Ishikawa (cell line): ENCODE measurements around the gene GALNT11.

Experiments
- CEBPB ChIP-seq: IDR thresholded peaks from 2 replicates; pipeline ENCODE4 v1.6.1; 2012
- CREB1 ChIP-seq: IDR thresholded peaks from 2 replicates; pipeline ENCODE4 v1.6.1; 2012; ENCODE audit warnings: low read depth
- EGR1 ChIP-seq: IDR thresholded peaks from 2 replicates; pipeline ENCODE4 v1.6.1; 2012
- EP300 ChIP-seq: IDR thresholded peaks from 2 replicates; pipeline ENCODE4 v1.6.1; 2012; ENCODE audit warnings: borderline replicate concordance
- FOXM1 ChIP-seq: IDR thresholded peaks from 2 replicates; pipeline ENCODE4 v1.6.1; 2012; ENCODE audit warnings: low read depth, borderline replicate concordance
- NFIC ChIP-seq: IDR thresholded peaks from 2 replicates; pipeline ENCODE4 v1.6.1; 2012
- RAD21 ChIP-seq: IDR thresholded peaks from 2 replicates; pipeline ENCODE4 v1.6.1; 2012; ENCODE audit warnings: low read depth
- REST ChIP-seq: IDR thresholded peaks from 2 replicates; pipeline ENCODE4 v1.6.1; 2012; ENCODE audit warnings: low read depth, mild to moderate bottlenecking
- TAF1 ChIP-seq: IDR thresholded peaks from 2 replicates; pipeline ENCODE4 v1.6.1; 2012; ENCODE audit warnings: low read depth, mild to moderate bottlenecking
- TCF12 ChIP-seq: IDR thresholded peaks from 2 replicates; pipeline ENCODE4 v1.6.1; 2012; ENCODE audit warnings: low read depth
- TEAD4 ChIP-seq: IDR thresholded peaks from 2 replicates; pipeline ENCODE4 v1.6.1; 2012
- USF1 ChIP-seq: IDR thresholded peaks from 2 replicates; pipeline ENCODE4 v1.6.1; 2012
- YY1 ChIP-seq: IDR thresholded peaks from 2 replicates; pipeline ENCODE4 v1.6.1; 2012; ENCODE audit warnings: low read depth
- ZBTB7A ChIP-seq: IDR thresholded peaks from 2 replicates; pipeline ENCODE4 v1.6.1; 2012; ENCODE audit warnings: low read depth
- TF ChIP-seq, protein P1 (sequence below): IDR thresholded peaks from 2 replicates; pipeline ENCODE4 v1.6.1; 2012

Gene GALNT11

DNA sequence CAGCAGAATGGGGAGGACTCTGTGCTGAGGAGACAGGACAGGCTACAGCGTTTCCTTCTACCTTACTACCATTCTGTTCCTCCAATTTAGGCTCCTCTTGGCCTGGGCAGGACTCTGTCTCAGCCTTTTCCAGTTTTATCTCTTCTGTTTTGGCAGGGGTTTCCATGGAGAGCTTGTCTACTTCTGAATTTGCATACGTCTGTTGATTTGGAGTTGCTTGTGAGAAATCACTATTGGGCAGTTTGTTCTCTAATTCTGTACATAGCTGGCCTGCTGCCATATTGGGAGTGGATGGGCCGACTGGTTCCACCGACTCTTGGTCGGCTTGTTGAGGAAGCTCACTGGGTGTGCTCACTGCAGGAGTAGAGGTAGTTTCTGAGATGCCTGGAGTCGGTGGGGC is 136.8 kb downstream of the GALNT11 start:
- no peak for TF ChIP-seq NFIC
- TF ChIP-seq, protein P1, sequence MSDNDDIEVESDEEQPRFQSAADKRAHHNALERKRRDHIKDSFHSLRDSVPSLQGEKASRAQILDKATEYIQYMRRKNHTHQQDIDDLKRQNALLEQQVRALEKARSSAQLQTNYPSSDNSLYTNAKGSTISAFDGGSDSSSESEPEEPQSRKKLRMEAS, result no peak
- TF ChIP-seq ZBTB7A, result no peak
- TF ChIP-seq FOXM1, result no peak
- TF ChIP-seq REST, result no peak
- TF ChIP-seq TAF1, result no peak
- no peak for TF ChIP-seq EGR1
- TF ChIP-seq TCF12, result no peak
- TF ChIP-seq YY1, result no peak
- TF ChIP-seq TEAD4, result no peak
- TF ChIP-seq USF1, result no peak
- no peak for TF ChIP-seq CREB1
- no peak for TF ChIP-seq RAD21
- no peak for TF ChIP-seq CEBPB
- no peak for TF ChIP-seq EP300
